ENCODE measurements around the gene CHCHD4. TPM values are rescaled to one million over a fixed set of nuclear protein-coding genes. Genes with fewer than 3 reads are reported as not detected.
"Not testable (repeated sequence)": the region's sequence is repeated elsewhere in the genome, so short reads cannot be mapped to it uniquely, and the experiment has no call there.

The CHCHD4 gene
- total RNA-seq, 1 donor from 2014 or later, result 12.0 TPM

DNA sequence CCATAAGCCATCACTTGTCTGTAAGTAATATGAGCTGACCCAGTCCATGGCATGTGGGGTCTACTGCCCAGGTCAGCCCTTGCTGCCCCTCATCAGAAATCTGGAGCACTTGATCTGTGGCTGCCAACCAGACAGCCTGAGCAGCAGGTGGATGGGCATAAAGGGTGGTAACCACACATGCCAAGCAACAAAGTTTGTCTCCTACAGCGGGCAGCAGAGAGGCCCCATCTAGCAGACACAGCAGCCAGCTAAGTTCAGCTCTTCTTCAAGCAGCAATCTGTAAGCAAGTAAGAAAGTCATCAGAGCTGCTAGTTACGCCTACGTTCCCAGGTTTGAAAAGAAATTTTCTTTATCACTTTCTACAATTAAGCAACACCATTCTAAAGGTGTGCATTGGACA, 27.9 kb downstream of the CHCHD4 start:
- intact Hi-C loops (cut with DNase I), result no loop called here
- Histone ChIP-seq H3K36me3 (no peaks in the 10 kb centered on the region), H3K27me3 (no peaks in the 10 kb centered on the region), H3K27ac (no peak overlapping the region), H3K4me3 (no peak overlapping the region), H3K4me1 (no peaks in the 10 kb centered on the region), H3K9me3 (no peaks in the 10 kb centered on the region)
- no peak for DNase-seq
- TF ChIP-seq, protein P1, sequence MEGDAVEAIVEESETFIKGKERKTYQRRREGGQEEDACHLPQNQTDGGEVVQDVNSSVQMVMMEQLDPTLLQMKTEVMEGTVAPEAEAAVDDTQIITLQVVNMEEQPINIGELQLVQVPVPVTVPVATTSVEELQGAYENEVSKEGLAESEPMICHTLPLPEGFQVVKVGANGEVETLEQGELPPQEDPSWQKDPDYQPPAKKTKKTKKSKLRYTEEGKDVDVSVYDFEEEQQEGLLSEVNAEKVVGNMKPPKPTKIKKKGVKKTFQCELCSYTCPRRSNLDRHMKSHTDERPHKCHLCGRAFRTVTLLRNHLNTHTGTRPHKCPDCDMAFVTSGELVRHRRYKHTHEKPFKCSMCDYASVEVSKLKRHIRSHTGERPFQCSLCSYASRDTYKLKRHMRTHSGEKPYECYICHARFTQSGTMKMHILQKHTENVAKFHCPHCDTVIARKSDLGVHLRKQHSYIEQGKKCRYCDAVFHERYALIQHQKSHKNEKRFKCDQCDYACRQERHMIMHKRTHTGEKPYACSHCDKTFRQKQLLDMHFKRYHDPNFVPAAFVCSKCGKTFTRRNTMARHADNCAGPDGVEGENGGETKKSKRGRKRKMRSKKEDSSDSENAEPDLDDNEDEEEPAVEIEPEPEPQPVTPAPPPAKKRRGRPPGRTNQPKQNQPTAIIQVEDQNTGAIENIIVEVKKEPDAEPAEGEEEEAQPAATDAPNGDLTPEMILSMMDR (IDR thresholded peaks at IDR 0.05), result no peak
- no peak for ATAC-seq

DNA sequence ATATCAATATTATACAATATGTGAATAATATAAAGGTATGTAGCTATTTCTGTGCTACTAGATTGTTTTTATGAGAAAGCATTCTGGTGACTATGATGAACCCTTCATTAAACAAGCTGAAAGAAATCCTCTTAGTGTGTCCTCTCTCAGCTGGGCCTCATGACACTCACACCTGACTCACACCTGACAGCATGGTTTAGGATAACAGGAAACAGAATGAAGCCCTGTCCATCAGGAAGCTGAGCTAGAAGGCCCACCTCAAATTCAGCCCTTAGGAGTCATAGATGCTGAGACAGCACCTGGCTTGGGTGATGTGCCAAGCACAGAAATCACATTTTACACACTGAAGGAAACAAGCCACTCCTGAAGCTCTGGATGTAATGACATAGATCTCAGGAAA, 30.8 kb downstream of the CHCHD4 start:
- Histone ChIP-seq H3K4me1 (no peaks in the 10 kb centered on the region), H3K9me3 (no peaks in the 10 kb centered on the region), H3K36me3 (no peaks in the 10 kb centered on the region), H3K27ac (no peak overlapping the region), H3K4me3 (no peak overlapping the region), H3K27me3 (no peaks in the 10 kb centered on the region)
- intact Hi-C loops (cut with DNase I), result no loop called here
- ATAC-seq (no peak), DNase-seq (no peak)
- TF ChIP-seq, protein P1 (IDR thresholded peaks at IDR 0.05), result no peak

DNA sequence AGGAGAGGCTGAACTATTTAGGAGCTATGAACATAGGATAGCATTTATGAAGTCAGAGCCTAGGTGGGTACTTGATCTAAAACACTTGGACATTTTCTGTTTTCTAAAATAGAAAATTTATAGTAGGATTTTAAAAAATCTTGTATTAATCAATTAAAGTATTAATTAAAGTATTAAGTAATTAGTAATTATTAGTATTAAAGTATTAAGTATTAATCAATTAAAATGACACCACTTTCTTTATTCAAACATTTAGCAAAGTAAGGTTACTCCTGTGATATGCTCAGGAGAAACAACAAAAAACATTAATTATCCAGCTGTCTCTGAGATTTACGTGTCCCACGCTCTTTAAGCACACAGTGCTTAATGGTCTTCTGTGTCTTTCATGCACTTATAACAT, 32.2 kb downstream of the CHCHD4 start:
- no peak overlapping the region for H3K27ac ChIP-seq

DNA sequence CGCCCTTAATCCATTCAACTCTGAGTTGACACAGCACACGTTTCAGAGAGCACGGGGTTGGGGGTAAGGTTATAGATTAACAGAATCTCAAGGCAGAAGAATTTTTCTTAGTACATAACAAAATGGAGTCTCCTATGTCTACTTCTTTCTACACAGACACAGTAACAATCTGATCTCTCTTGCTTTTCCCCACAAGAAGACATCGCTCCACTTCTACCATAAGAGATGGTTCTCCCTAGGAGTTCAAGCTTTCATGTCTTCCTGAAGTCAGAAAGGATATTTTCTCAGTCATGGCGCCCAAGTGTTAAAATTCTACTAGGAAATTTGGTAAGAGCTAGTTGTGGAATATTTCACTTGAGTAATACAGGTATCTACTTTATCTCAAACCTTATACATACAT, 32.7 kb downstream of the CHCHD4 start:
- intact Hi-C loops (cut with DNase I); H3K4me1 ChIP-seq; H3K4me3 ChIP-seq; H3K27me3 ChIP-seq; H3K27ac ChIP-seq; H3K9me3 ChIP-seq; H3K36me3 ChIP-seq; ATAC-seq; DNase-seq: not testable (repeated sequence)

More for the DNA sequence above, 32.2 kb downstream of the CHCHD4 start:
- Histone ChIP-seq H3K4me1 (no peaks in the 10 kb centered on the region), H3K9me3 (no peaks in the 10 kb centered on the region), H3K4me3 (no peak overlapping the region), H3K36me3 (no peaks in the 10 kb centered on the region), H3K27me3 (no peaks in the 10 kb centered on the region)
- intact Hi-C loops (cut with DNase I), result no loop called here
- DNase-seq (no peak), ATAC-seq (no peak)
- TF ChIP-seq, protein P1 (IDR thresholded peaks at IDR 0.05), result no peak

DNA sequence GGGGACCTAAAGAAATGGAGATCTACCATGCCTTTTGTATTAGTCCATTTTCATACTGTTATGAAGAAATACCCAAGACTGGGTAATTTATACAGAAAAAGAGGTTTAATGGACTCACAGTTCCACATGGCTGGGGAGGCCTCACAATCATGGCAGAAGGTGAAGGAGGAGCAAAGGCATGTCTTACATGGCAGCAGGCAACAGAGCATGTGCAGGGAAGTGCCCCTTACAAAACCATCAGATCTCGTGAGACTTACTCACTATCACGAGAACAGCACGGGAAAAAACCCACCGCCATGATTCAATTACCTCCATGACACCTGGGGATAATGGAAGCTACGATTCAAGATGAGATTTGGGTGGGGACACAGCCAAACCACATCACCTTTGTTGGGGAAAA, 37.2 kb downstream of the CHCHD4 start:
- H3K9me3 ChIP-seq; H3K4me1 ChIP-seq; H3K36me3 ChIP-seq; H3K4me3 ChIP-seq; H3K27ac ChIP-seq; H3K27me3 ChIP-seq; intact Hi-C loops (cut with DNase I); DNase-seq; ATAC-seq: not testable (repeated sequence)

DNA sequence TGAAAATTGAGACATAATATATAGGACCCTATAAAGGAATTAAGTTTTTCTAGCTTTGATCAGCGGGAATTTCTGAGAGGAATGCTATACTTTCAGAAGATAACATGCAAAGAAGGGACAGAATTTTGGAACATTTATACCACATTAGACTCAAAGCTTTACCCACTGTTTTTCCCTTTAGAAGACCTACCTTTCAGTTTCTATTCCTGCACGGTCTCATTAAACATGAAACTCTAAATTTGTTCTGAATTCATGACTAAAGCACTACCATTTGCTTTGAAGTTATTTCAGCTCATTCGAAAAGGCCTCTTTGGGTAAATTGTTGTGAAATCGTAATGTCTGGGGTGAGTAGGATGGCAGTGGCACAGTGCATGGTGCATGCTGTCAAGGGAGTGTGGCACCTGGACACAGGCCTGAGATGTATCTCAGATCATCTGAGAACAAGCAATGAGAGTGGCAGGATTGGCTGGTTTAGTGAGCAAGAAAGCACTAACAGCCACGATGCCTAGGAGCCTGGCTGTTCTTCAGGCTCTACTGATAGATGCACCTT, 42.5 kb downstream of the CHCHD4 start:
- intact Hi-C loops (cut with DNase I), result no loop called here
- H3K36me3 ChIP-seq, result no peaks in the 10 kb centered on the region
- DNase-seq, result no peak
- no peak overlapping the region for H3K27ac ChIP-seq
- H3K4me3 ChIP-seq, result no peak overlapping the region
- ATAC-seq, result no peak
- no peaks in the 10 kb centered on the region for H3K27me3 ChIP-seq
- TF ChIP-seq, protein P1 (IDR thresholded peaks at IDR 0.05), result no peak
- H3K4me1 ChIP-seq, result no peaks in the 10 kb centered on the region
- no peaks in the 10 kb centered on the region for H3K9me3 ChIP-seq

DNA sequence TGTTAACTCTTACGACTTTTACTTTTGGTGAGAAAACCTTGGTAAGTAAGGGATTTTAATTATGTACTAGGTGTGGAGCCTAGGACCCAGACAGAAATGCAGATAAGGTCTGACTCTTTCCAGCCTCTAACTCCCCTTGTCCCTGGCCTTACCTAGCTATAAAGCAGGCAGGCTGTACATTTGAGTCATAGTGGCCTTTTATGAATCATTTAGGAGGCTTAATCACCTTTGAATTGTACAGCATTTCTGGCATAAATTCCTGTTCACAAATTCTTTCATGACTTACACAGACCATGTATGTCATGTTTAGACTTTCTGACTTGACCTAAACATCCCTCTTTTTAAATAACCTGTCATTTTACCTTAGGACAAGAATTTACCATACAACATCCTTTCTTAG, 47.4 kb downstream of the CHCHD4 start:
- TF ChIP-seq, protein P1 (IDR thresholded peaks at IDR 0.05), result no peak
- DNase-seq (no peak), ATAC-seq (no peak)
- H3K36me3 ChIP-seq, result no peaks in the 10 kb centered on the region
- no peaks in the 10 kb centered on the region for H3K27me3 ChIP-seq
- no peak overlapping the region for H3K4me3 ChIP-seq
- intact Hi-C loops (cut with DNase I), result no loop called here
- H3K4me1 ChIP-seq, result no peaks in the 10 kb centered on the region
- no peaks in the 10 kb centered on the region for H3K9me3 ChIP-seq
- H3K27ac ChIP-seq, result no peak overlapping the region

DNA sequence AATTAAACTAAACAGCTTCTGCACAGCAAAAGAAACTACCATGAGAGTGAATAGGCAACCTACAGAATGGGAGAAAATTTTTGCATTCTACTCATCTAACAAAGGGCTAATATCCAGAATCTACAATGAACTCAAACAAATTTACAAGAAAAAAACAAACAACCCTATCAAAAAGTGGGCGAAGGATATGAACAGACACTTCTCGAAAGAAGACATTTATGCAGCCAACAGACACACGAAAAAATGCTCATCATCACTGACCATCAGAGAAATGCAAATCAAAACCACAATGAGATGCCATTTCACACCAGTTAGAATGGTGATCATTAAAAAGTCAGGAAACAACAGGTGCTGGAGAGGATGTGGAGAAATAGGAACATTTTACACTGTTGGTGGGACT, 49.4 kb downstream of the CHCHD4 start:
- H3K27me3 ChIP-seq; H3K27ac ChIP-seq; H3K4me1 ChIP-seq; intact Hi-C loops (cut with DNase I); H3K9me3 ChIP-seq; ATAC-seq; H3K4me3 ChIP-seq; H3K36me3 ChIP-seq; DNase-seq: not testable (repeated sequence)

Data from upper lobe of right lung (tissue), 1 donor.